Keratinocyte (primary cell): Measurements from ENCODE around the gene SUSD3.

Source experiments
- CTCF ChIP-seq, 3 experiments: IDR thresholded peaks in 1 of 3; conservative IDR thresholded peaks in 1 of 3; optimal IDR thresholded peaks in 1 of 3; 2 replicates in 2 of 3; 3 replicates in 1 of 3; pipeline versions ENCODE3 to v1.5.1; 2011; ENCODE audit warnings: low read length in 3 of 3, mild to moderate bottlenecking in 3 of 3, moderate library complexity in 2 of 3, control low read depth in 1 of 3, inconsistent platforms in 1 of 3; ENCODE audit not compliant: insufficient read depth in 2 of 3; ENCODE audit errors: extremely low read depth in 1 of 3
- EZH2 ChIP-seq: IDR thresholded peaks from one replicate; pipeline ENCODE4 v1.6.1; 2012; ENCODE audit warnings: inconsistent platforms, mild to moderate bottlenecking, low read length, moderate library complexity

DNA sequence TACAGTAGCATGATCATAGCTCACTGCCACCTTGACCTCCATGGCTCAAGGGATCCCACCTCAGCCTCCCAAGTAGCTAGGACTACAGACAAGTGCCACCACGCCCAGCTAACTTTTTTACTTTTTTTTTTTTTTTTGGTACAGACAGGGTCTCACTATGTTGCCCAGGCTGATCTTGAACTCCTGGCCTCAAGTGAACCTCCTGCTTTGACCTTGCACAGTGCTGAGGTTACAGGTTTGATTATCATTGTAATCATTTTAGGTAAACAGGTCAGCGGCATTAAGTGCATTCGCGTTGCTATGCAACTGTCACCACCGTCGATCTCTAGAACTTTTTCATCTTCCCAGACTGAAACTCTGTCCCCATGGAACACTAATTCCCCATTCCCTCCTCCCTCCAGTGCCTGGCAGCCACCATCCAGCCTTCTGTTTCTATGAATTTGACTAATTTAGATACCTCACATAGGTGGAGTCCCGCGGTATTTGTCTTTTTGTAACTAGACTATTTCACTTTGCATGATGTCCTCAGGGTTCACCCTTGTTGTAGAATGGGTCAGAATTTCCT lies 31.7 kb downstream of the SUSD3 start:
- TF ChIP-seq CTCF (optimal IDR thresholded peaks at IDR 0.05 in 1 of 3, IDR thresholded peaks at IDR 0.05 in 1 of 3, conservative IDR thresholded peaks at IDR 0.05 in 1 of 3; ENCODE audit: extremely low read depth in 1 of 3, insufficient read depth in 2 of 3, low read length in 3 of 3) (no peak), EZH2 (no peak)
